GM23248 (cell line): ENCODE data around the gene STEAP2. TPM values are rescaled to one million over a fixed set of nuclear protein-coding genes. Genes with fewer than 3 reads are reported as not detected.

ENCODE experiments used
- DNase-seq: peaks from one replicate; pipeline ENCODE4 v3.0.0-alpha.2; 2015
- H2AFZ ChIP-seq: fragments of 200-600 bp; sonication (generic); 2 replicates; pipeline ENCODE4 v1.6.1; 2016; ENCODE audit warnings: antibody characterized with exemption
- H3F3A ChIP-seq: fragments of 200-600 bp; sonication (generic); 2 replicates; pipeline ENCODE4 v1.6.1; 2016; ENCODE audit warnings: mild to moderate bottlenecking, antibody characterized with exemption, mixed run types; ENCODE audit not compliant: insufficient read depth
- H3K27ac ChIP-seq: fragments of 200-600 bp; sonication (generic); 2 replicates; pipeline ENCODE4 v1.5.1; 2016; ENCODE audit warnings: mild to moderate bottlenecking
- H3K27me3 ChIP-seq: fragments of 200-600 bp; sonication (generic); replicated peaks from 2 replicates; pipeline ENCODE4 v1.6.1; 2016; ENCODE audit warnings: mild to moderate bottlenecking; ENCODE audit not compliant: insufficient read depth
- H3K36me3 ChIP-seq: fragments of 200-600 bp; sonication (generic); 2 replicates; pipeline ENCODE4 v1.6.1; 2016; ENCODE audit warnings: low read depth, mild to moderate bottlenecking
- H3K4me1 ChIP-seq: fragments of 200-600 bp; sonication (generic); 2 replicates; pipeline ENCODE4 v1.6.1; 2016; ENCODE audit warnings: mild to moderate bottlenecking; ENCODE audit not compliant: insufficient read depth
- H3K4me2 ChIP-seq: fragments of 200-600 bp; sonication (generic); one replicate; pipeline ENCODE4 v1.6.1; 2016; ENCODE audit warnings: mild to moderate bottlenecking; ENCODE audit not compliant: unreplicated experiment
- H3K4me3 ChIP-seq: fragments of 200-600 bp; sonication (generic); 2 replicates; pipeline ENCODE4 v1.5.1; 2016; ENCODE audit warnings: mild to moderate bottlenecking
- H3K79me2 ChIP-seq: fragments of 200-600 bp; sonication (generic); 2 replicates; pipeline ENCODE4 v1.6.1; 2016; ENCODE audit warnings: mild to moderate bottlenecking; ENCODE audit not compliant: insufficient read depth
- H3K9ac ChIP-seq: fragments of 200-600 bp; sonication (generic); 2 replicates; pipeline ENCODE4 v1.6.1; 2016; ENCODE audit warnings: mild to moderate bottlenecking
- H3K9me2 ChIP-seq: fragments of 200-600 bp; sonication (generic); 2 replicates; pipeline ENCODE4 v1.6.1; 2016; ENCODE audit warnings: mixed run types, mild to moderate bottlenecking, moderate library complexity; ENCODE audit not compliant: insufficient read depth
- H3K9me3 ChIP-seq: fragments of 200-600 bp; sonication (generic); one replicate; pipeline ENCODE4 v1.6.1; 2017; ENCODE audit warnings: low read depth
- H4K20me1 ChIP-seq: fragments of 200-600 bp; sonication (generic); 2 replicates; pipeline ENCODE4 v1.6.0; 2016; ENCODE audit not compliant: insufficient read depth
- EZH2 ChIP-seq: fragments of 200-600 bp; sonication (generic); IDR thresholded peaks from 2 replicates; pipeline ENCODE4 v1.6.1; 2018; ENCODE audit warnings: antibody characterized with exemption, mild to moderate bottlenecking; ENCODE audit not compliant: insufficient read depth, poor library complexity, severe bottlenecking
- EZH2phosphoT487 ChIP-seq: fragments of 200-600 bp; sonication (generic); IDR thresholded peaks from 2 replicates; pipeline ENCODE4 v1.6.1; 2018; ENCODE audit warnings: antibody characterized with exemption, moderate library complexity, mild to moderate bottlenecking, low read depth; ENCODE audit not compliant: insufficient read depth
- WGBS, 2 experiments: methylation state at CpG; one replicate each; pipeline ENCODE4 v1.1.6; 2015 to 2017; ENCODE audit warnings: low lambda C conversion rate in 2 of 2, low coverage in 1 of 2; ENCODE audit errors: missing lambda C conversion rate in 2 of 2; 5-methylcytosine and 5-hydroxymethylcytosine counted together
- in situ Hi-C: fragments of 300-500 bp; cut with MboI; formaldehyde crosslinking; loops from 2 replicates; pipeline ENCODE4 v1.15.0; 2020
- polyA plus RNA-seq: library from polyadenylated mRNA; unstranded; fragments of >200 nt; fragmentation: Nextera tagmentation; extraction: Ambion mirVana; gene quantifications from 2 replicates; pipeline ENCODE4 v1.2.1, GENCODE V29; 2016
- total RNA-seq: library from RNA; depleted of rRNA; stranded (reverse); fragments of >200 nt; shearing (Covaris generic); gene quantifications from 2 replicates; pipeline ENCODE4 v1.2.3, GENCODE V29; 2014

The STEAP2 gene
- total and polyA plus RNA-seq, 2 experiments from 2014 or later: 19.2 to 28.3 TPM

- H3K4me1 ChIP-seq: peaks cover 32% of the 10 kb centered on the region
- TF ChIP-seq EZH2phosphoT487 (no peak), EZH2 (no peak)
- no peaks in the 10 kb centered on the region for H4K20me1 ChIP-seq
- peak overlapping the region; percentile 88 for H2AFZ ChIP-seq
- no peaks in the 10 kb centered on the region for H3K36me3 ChIP-seq
- H3K9me2 ChIP-seq: no peaks in the 10 kb centered on the region
- no peaks in the 10 kb centered on the region for H3K9me3 ChIP-seq
- H3K4me2 ChIP-seq: peak overlapping the region; percentile 92
- peak overlapping the region; percentile 87 for H3K9ac ChIP-seq
- peak; percentile 20 for DNase-seq
- 15 to 21% methylated on average over 5 of the region's 5 CpGs for WGBS, 2 experiments
- no peaks in the 10 kb centered on the region for H3K27me3 ChIP-seq
- H3K4me3 ChIP-seq: peak overlapping the region; percentile 85
- in situ Hi-C loops: no loop called here
- H3F3A ChIP-seq: peaks cover 10% of the 10 kb centered on the region; the same call in 1 of the 2 replicates
- peak overlapping the region; percentile 77 for H3K27ac ChIP-seq
- H3K79me2 ChIP-seq: peaks cover 48% of the 10 kb centered on the region
Measured at GRCh38 chr7:90210475-90210874, 1.1 kb upstream of the STEAP2 start.

- no peaks in the 10 kb centered on the region for H3K9me3 ChIP-seq
- no peaks in the 10 kb centered on the region for H3K27me3 ChIP-seq
- DNase-seq: peak; percentile 43
- H3K9me2 ChIP-seq: no peaks in the 10 kb centered on the region
- no peaks in the 10 kb centered on the region for H3K36me3 ChIP-seq
- H4K20me1 ChIP-seq: no peaks in the 10 kb centered on the region
- peak overlapping the region; percentile 85 for H3K4me3 ChIP-seq
- H3K79me2 ChIP-seq: peaks cover 53% of the 10 kb centered on the region
- WGBS, 2 experiments: 32 to 34% methylated on average over 11 of the region's 11 CpGs
- in situ Hi-C loops: no loop called here
- H3K27ac ChIP-seq: peak overlapping the region; percentile 77
- peaks cover 35% of the 10 kb centered on the region for H3K4me1 ChIP-seq
- H3F3A ChIP-seq: peaks cover 15% of the 10 kb centered on the region; the same call in 1 of the 2 replicates
- H3K9ac ChIP-seq: peak overlapping the region; percentile 87
- peak overlapping the region; percentile 88 for H2AFZ ChIP-seq
- H3K4me2 ChIP-seq: peak overlapping the region; percentile 92
- no peak for TF ChIP-seq EZH2
- no peak for TF ChIP-seq EZH2phosphoT487
Measured at GRCh38 chr7:90210981-90211380, 559 bp upstream of the STEAP2 start.

GRCh38 chr7:90212149-90212495, 582 bp downstream of the STEAP2 start:
- peak overlapping the region; percentile 92 for H3K4me2 ChIP-seq
- H3K27ac ChIP-seq: peak overlapping the region; percentile 77
- no peak for DNase-seq
- H4K20me1 ChIP-seq: no peaks in the 10 kb centered on the region
- H3K9ac ChIP-seq: peak overlapping the region; percentile 87
- H3K9me2 ChIP-seq: no peaks in the 10 kb centered on the region
- TF ChIP-seq EZH2phosphoT487: no peak
- TF ChIP-seq EZH2: no peak
- peak overlapping the region; percentile 85 for H3K4me3 ChIP-seq
- peak overlapping the region; percentile 79 for H2AFZ ChIP-seq
- no peaks in the 10 kb centered on the region for H3K9me3 ChIP-seq
- in situ Hi-C loops: no loop called here
- H3K4me1 ChIP-seq: peaks cover 45% of the 10 kb centered on the region
- H3K79me2 ChIP-seq: peaks cover 60% of the 10 kb centered on the region
- H3F3A ChIP-seq: peaks cover 26% of the 10 kb centered on the region
- no peaks in the 10 kb centered on the region for H3K36me3 ChIP-seq
- 2 to 5% methylated on average over 5 to 6 of the region's 6 CpGs for WGBS, 2 experiments
- H3K27me3 ChIP-seq: no peaks in the 10 kb centered on the region

- peak overlapping the region; percentile 92 for H3K4me2 ChIP-seq
- H4K20me1 ChIP-seq: no peaks in the 10 kb centered on the region
- no peak overlapping the region for H2AFZ ChIP-seq
- peaks cover 30% of the 10 kb centered on the region for H3F3A ChIP-seq
- in situ Hi-C loops: no loop called here
- 20 to 32% methylated on average over 2 of the region's 2 CpGs for WGBS, 2 experiments
- no peaks in the 10 kb centered on the region for H3K9me2 ChIP-seq
- peaks cover 45% of the 10 kb centered on the region for H3K4me1 ChIP-seq
- no peak for DNase-seq
- H3K4me3 ChIP-seq: peak overlapping the region; percentile 85
- no peaks in the 10 kb centered on the region for H3K27me3 ChIP-seq
- no peak overlapping the region for H3K27ac ChIP-seq
- H3K79me2 ChIP-seq: peaks cover 74% of the 10 kb centered on the region
- no peaks in the 10 kb centered on the region for H3K9me3 ChIP-seq
- no peak for TF ChIP-seq EZH2
- no peak for TF ChIP-seq EZH2phosphoT487
- peak overlapping the region; percentile 87; the same call in 1 of the 2 replicates for H3K9ac ChIP-seq
- no peaks in the 10 kb centered on the region for H3K36me3 ChIP-seq
Measured at GRCh38 chr7:90213521-90213920, 2.0 kb downstream of the STEAP2 start.
